Activated CD4-positive, alpha-beta T cell treated with anti-CD3 and anti-CD28 coated beads, Interleukin-2, amount 50 U/mL, for 16 hours (primary cell): ENCODE data around the gene TRIM74.
"Not testable (repeated sequence)": the region's sequence is repeated elsewhere in the genome, so short reads cannot be mapped to it uniquely, and the experiment has no call there.

ENCODE experiments used
- DNase-seq: peaks from one replicate; pipeline ENCODE4 v3.0.0-alpha.2; 2020

Gene TRIM74

GRCh38 chr7:72954563-72955198 is 14.6 kb downstream of the TRIM74 start:
- DNase-seq: not testable (repeated sequence)

DNA sequence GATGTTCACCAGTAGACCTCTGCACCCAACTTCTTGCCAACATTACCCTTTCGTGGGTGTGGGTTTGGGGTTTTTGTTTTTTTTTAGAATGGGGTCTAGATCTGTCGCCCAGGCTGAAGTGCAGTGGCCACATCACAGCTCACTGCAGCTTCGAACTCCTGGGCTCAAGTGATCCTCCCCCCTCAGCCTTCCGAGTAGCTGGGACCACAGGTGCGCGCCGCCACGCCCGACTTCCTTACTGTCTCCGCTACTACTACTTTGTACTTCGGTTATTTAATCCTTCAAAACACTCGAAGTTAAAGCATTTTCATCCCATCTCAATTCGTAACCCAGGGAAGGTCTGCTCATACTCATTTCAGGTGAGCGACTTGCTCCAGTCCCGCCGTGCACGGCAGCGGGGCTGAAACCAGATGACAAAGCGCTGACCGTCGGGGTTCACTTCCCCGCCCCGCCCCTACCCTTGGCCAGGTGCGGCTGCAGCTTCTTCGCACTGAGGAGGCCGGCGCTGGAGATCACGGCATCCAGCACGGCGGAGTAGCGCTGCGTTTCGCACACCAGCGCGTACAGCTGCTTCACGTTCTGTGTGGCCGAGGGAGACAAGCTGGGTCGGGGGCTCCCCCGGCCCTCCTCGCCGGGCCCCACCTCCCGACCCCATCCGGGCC is 15.2 kb downstream of the TRIM74 start:
- not testable (repeated sequence) for DNase-seq

DNA sequence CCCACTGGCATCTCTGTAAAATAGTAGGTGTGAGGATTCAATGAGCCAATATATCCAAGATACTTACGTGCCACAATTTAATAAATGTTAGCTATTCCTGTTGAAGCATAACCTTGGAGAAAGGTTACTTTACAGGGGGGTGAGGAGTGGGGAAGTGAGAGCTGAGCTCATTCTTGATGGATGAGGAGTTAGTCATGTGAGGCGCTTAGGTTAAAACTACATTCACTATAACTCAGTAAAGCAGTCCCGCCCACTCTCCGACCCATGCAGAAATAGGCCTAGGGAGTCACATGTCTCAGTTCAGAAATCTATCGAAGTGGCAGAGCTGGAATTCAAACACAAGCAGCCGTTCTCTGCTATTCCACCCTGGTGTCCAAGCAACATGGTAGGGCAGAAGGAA is 18.8 kb downstream of the TRIM74 start:
- not testable (repeated sequence) for DNase-seq

DNA sequence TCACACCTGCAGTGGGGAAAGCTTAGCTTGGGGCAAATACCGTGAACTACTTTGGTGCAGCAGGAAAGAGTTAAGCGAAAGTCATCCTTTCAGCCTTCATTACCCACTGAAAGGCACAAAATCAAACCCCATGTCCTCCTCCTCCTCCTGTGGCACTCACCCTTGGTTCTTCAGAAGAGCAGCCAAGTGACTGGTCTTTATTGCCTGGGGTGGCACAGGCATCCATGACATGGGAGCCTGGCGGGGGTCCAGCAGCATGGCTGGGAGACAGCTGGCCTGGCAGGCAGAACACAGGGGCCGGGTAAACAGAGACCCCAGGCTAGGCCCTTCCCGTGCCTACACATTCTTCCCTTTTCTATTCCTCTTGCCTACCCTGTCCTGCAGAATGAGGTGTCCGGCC is 19.6 kb downstream of the TRIM74 start:
- DNase-seq: not testable (repeated sequence)

GRCh38 chr7:72949276-72949675 is 20.0 kb downstream of the TRIM74 start:
- DNase-seq: not testable (repeated sequence)

GRCh38 chr7:72948714-72949113 is 20.6 kb downstream of the TRIM74 start:
- not testable (repeated sequence) for DNase-seq

- DNase-seq: not testable (repeated sequence)
Measured at GRCh38 chr7:72946130-72946745, 23.0 kb downstream of the TRIM74 start.

DNA sequence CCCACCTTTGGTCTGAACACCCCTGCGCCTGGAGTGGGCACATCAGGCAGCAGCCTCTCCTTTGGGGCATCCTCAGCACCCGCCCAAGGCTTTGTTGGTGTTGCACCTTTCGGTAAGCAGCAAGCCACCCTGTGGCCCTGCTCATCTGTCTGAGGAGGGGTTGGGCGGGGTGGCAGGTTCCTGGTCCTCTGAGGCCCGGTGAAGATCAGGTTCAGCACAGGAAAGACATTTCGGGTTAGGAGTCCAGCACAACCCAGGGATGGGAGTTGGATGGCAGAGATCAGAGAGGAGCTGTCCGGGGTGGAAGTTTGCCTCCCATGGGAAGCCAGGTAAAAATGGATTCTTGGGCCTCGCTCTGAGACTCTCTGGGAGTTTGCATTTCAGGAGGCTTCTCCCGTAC is 23.7 kb downstream of the TRIM74 start:
- DNase-seq: not testable (repeated sequence)

- not testable (repeated sequence) for DNase-seq
Measured at GRCh38 chr7:72944937-72945336, 24.3 kb downstream of the TRIM74 start.

DNA sequence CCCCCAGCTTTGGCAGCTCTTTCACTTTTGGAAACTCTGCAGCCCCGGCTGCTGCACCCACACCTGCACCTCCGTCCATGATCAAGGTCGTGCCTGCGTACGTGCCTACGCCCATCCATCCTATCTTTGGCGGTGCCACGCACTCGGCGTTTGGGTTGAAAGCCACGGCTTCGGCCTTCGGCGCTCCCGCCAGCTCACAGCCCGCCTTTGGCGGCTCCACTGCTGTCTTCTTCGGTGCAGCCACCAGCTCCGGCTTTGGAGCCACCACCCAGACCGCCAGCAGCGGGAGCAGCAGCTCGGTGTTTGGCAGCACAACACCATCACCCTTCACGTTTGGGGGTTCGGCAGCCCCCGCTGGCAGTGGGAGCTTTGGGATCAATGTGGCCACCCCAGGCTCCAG is 26.3 kb downstream of the TRIM74 start:
- not testable (repeated sequence) for DNase-seq

DNA sequence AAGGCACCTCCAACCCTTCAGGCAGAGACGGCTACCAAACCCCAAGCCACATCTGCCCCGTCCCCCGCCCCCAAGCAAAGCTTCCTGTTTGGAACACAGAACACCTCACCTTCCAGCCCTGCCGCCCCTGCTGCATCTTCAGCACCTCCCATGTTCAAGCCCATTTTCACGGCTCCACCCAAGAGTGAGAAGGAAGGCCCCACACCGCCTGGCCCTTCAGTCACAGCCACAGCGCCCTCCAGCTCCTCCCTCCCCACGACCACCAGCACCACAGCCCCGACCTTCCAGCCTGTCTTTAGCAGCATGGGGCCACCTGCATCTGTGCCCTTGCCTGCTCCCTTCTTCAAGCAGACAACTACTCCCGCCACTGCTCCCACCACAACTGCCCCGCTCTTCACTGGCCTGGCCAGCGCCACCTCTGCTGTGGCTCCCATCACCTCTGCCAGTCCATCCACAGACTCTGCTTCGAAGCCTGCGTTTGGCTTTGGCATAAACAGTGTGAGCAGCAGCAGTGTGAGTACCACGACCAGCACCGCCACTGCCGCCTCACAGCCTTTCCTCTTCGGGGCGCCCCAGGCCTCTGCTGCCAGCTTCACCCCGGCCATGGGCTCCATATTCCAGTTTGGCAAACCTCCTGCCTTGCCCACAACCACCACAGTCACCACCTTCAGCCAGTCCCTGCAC is 27.1 kb downstream of the TRIM74 start:
- not testable (repeated sequence) for DNase-seq

DNA sequence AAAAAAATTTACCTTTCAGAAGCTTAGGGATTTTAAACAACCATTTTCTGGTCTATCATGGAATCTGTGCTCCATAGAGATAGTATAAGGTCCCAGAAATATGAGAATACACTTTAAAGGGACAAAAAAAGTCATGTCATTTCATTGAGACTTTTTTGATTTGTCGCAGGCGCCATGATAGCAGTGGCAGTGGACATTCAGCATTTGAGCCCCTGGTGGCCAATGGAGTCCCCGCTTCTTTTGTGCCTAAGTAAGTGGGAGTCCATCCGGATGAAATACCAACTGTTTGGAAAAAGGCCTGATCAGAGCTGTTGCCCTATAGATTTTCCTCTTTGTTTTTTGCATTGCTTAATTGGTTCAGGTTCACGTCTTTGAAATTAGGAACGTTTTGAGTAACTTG is 41.0 kb downstream of the TRIM74 start:
- DNase-seq: not testable (repeated sequence)

- not testable (repeated sequence) for DNase-seq
Measured at GRCh38 chr7:72927791-72928190, 41.5 kb downstream of the TRIM74 start.

DNA sequence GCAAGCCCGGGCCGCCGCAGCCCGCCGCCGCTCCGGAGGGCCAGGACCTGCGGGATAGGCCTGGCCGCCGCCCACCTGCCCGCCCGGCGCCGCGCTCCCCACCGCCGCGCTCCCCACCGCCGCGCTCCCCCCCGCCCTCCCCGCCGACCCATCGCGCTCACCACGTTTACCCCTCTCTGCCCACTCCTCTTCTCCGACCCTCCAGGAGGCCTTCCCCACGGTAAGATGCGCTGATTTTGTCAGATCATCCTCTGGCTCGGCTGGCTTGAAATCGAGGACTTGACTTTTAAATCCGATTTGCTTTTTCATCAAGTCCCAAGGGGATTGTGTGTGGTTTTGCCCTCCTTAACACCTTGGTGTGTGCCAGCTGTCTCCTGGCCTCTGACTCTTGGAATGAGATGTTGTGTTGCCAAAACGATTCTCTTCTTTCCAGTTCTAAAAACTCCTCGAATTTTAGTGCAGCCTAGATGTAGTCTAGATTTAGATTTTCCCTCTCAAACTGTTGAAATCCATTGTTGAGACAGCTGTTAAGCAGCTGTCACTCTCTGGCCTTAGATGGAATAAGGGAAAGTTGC is 43.6 kb downstream of the TRIM74 start:
- no peak for DNase-seq

DNA sequence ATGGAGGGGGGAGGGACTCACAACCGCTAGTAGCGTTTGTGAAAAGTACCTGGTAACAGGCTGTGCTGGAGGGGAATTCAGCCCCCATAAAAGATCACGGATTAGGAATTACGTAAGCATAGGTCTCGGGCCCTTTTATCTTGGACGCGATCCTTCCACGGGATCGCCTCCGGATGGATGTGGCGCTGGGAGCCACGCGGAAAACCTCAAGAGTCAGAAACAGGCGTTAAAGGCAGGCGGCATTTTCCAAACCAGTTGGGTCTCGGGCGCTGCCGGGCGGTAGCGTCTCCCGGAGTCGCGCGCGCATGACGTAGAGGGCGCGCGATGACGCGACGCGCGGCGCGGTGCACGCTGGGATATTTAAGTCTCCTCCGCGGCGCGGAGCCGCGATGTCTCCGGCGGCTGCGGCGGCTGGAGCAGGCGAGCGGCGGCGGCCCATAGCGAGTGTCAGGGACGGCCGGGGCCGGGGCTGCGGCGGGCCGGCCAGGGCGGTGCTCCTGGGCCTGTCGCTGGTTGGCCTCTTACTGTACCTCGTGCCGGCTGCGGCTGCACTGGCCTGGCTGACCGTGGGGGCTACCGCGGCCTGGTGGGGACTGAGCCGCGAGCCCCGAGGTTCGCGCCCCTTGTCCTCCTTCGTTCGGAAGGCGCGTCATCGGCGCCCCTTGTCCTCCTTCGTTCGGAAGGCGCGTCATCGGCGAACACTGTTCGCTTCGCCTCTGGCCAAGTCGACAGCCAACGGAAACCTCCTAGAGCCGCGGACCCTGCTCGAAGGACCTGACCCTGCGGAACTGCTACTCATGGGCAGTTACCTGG is 44.3 kb downstream of the TRIM74 start, which contains the start of gene POM121:
POM121 (plus strand) TSS at position 363 of the 813 bp plus-strand sequence; CDS start at position 390, 27 bp downstream.
- peak; percentile 87 for DNase-seq

DNA sequence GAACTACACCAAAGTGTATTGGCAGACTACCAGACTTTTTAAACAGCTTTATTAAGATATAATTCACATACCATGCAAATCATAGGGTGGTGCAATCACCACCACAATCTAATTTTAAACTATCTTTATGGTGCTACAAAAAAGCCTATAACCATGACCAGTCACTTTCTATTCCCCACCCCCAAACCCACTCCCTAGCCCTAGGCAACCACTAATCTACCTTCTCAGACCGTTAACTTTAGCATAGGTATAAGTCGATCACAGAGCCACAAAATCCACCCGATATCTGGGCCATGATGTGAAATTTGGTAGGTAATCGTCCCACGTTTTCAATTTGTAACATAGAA is 44.9 kb downstream of the TRIM74 start:
- no peak for DNase-seq

DNA sequence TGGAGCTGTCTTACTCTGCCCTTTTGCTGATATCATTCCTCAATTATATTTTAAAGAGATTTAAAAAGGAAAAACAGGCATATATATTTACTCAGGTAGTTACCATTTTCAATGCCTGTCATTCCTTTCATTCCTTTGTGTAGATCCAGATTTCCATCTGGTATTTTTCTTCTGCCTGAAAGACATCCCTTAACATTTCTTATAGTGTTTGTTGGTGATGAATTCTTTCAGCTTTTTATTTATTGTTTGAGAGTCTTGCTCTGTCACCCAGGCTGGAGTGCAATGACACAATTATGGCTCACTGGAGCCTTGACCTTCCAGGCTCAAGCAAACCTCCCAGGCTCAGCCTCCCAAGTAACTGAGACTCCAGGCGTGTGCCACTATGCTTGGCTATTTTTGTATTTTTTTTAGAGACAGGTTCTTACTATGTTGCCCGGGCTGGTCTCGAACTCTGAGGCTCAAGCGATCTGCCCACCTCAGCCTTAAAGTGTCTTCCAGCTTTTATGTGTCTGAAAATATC is 50.0 kb downstream of the TRIM74 start:
- no peak for DNase-seq

DNA sequence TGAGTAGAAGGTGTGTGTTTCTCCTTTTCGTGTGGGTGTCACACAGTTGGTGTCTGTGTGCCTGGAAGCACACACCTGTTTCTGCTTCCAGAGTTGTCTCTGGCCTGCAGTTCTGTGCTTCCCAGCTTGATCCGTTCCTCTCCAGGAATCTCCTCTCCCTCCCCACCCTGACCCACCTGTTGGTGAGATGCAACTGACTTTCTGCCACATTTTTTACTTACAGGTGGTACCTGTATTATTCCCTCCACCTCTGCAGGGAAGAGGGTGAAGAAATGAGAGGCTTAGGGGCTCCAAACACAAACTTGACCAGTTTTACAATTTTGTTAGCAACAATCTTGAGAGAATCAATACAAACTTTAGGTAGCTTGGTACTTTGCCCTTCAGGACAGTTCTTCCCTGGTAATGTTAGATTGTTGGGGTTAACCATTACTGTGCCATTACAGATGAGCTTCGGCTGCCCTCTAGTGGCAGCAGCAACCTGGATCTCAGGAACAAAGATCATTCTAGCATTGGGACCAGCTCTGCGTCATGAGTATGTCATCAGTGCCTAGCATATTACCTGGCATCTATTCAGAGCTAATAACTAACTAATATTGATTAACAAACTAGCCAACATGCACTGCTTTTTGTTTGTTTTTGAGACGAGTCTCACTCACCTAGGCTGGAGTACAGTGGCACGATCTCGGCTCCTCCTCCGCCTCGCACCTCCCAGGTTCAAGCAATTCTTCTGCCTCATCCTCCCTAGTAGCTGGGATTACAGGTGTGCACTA is 54.3 kb downstream of the TRIM74 start:
- peak; percentile 66 for DNase-seq

DNA sequence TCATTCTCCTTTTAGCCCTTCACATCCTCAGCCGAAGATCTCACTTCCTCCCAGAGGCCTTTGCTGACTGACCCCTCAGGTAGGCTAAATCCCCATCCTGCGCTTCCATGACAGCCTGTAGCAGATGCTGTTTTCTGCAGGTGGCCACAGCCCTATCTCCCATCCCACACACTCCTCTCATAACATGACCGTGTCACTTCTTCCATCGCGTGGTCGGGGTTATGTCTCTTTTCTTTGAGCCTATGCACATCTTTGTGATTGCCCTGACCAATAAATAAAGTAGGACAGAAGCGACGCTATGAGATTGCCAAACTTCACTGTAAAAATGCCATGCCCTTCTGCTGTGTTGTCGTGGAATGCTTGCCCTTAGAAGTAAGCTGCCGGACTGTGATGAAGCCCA is 55.5 kb downstream of the TRIM74 start:
- not testable (repeated sequence) for DNase-seq

DNA sequence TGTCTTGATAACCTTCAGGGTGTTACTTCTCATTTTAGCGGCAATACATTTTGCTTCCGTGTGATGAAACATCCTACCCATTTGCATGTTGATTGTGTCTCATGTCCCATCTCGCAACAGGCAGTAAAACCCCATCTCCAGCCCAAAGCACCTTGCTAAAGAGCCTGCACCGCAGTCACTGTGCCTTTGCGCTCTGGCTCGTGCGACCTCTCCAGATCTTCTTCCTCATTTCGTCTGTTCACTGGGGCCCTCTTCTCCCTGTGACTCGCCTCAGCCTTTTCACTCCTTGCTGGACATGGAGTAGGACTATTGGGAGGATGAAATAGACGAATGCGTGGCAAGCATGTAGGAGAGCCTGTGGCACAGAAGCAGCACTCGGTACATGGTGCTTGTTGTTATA is 57.9 kb downstream of the TRIM74 start:
- not testable (repeated sequence) for DNase-seq
